ENCODE measurements around the gene ZNF688. TPM values are rescaled to one million over a fixed set of nuclear protein-coding genes. Genes with fewer than 3 reads are reported as not detected.
A peak's percentile ranks its signal among the peaks of the same experiment; 100 is the strongest.

The ZNF688 gene
- total and polyA plus RNA-seq, 2 of the 8 experiments (the other 6 are each of a cell fraction or from before 2014, with no cell fraction given) = 2.7 to 3.5 TPM

DNA sequence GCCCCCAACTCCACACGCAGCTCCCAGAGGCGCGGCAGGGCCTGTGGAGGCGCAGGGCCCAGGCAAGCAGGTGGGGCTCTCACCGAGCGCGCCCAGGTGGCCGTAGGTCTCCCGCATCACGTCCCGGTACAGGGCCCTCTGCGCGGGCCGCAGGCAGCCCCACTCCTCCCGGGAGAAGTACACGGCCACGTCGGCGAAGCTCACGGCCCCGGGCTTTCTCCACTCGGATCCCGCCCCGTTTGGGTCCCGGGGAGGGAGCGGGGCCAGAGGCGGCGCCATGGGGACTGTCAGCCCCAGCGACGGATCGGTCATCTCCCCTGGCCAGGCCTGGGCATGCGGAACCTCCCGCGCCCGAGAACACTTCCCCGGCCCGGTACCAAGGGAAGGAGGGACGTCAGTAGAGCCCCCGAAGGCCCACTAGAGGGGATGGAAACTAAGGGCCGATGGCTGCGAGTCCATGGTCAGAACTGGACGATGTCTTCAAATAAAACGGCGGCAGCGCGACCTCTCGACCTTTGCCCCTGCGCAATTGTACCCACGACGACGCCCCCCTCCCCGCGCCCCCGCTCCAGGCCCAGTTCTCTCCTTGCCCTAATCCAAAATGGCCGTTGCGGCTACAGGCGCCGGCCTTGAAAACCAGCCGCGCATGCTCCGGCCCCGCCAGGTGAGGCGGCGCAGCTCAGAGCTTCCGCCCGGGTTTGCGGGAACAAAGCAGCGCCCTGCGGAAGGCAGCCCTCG is 37.0 kb downstream of the ZNF688 start, which contains the start of gene ZNF747:
Gene ZNF747, minus strand, starts transcription at position 491 of the 738 bp plus-strand sequence. Its CDS starts 179 bp downstream, at position 312.
- H3K4me3 ChIP-seq (ENCODE audit: extremely low read depth in 1 of 4, insufficient read depth in 2 of 4, low read depth in 3 of 4, low read length in 4 of 4) = peak within 1 kb of the TSS; percentile 61 to 85 (median 70)
- peak within 1 kb of the TSS; percentile 11 for H2AK5ac ChIP-seq (ENCODE audit: low read depth, low read length)
- no peak within 1 kb of the TSS for H3K14ac ChIP-seq (ENCODE audit: insufficient read length)
- peak within 1 kb of the TSS; percentile 63 for H4K8ac ChIP-seq (ENCODE audit: extremely low read depth, insufficient read depth, low read length)
- H3K4me2 ChIP-seq (ENCODE audit: insufficient read depth in 1 of 2, low read depth in 2 of 2, low read length in 2 of 2) = peak within 1 kb of the TSS; percentile 58 to 86
- H3K23me2 ChIP-seq (ENCODE audit: low read depth, low read length) = peaks cover 7% of the 10 kb centered on the region
- H3K9me3 ChIP-seq (ENCODE audit: insufficient read depth in 2 of 2, low read depth in 1 of 2, low read length in 1 of 2) = no peaks in the 10 kb centered on the region
- peak within 1 kb of the TSS; percentile 84 for H4K5ac ChIP-seq (ENCODE audit: insufficient read length, low read depth, low read length)
- 0 out of 2 replicates have a peak within 1 kb of the TSS, but pooled peaks have one; percentile 83 for H2BK15ac ChIP-seq (ENCODE audit: low read length)
- peak within 1 kb of the TSS; percentile 94 for H2BK5ac ChIP-seq (ENCODE audit: low read depth, low read length)
- DNase-seq (ENCODE audit: low read depth in 1 of 2, low spot score in 2 of 2) (peak; percentile 70 to 91), FAIRE-seq (no peak)
- H3K79me2 ChIP-seq (ENCODE audit: control insufficient read depth in 1 of 2, insufficient read depth in 2 of 2, low read length in 2 of 2) = peaks cover 0 to 4% of the 10 kb centered on the region in 2 experiments; a peak in 1 of 4 replicates
- no peak within 1 kb of the TSS for H3K23ac ChIP-seq (ENCODE audit: insufficient read length)
- peak within 1 kb of the TSS; percentile 94 for H3K56ac ChIP-seq (replicated peaks; ENCODE audit: insufficient read length, low read depth, low read length)
- H3K27me3 ChIP-seq (replicated peaks in 1 of 4; ENCODE audit: control insufficient read depth in 3 of 4, extremely low read depth in 1 of 4, insufficient read depth in 3 of 4, low read length in 3 of 4) = no peaks in the 10 kb centered on the region
- POLR2A ChIA-PET (ENCODE audit: partially characterized antibody) = interaction anchor here (0.6 to 5.3 kb wide), 28 partner anchors 9 to 180 kb away, joined by 3 to 121 read pairs (median 7); partner anchors contain the start of genes CD2BP2, DCTPP1, SEPHS2 and ZNF688
- peak within 1 kb of the TSS; percentile 94 for H3K27ac ChIP-seq (ENCODE audit: low read depth, low read length)
- peaks cover 0 to 5% of the 10 kb centered on the region in 2 experiments for H4K20me1 ChIP-seq (replicated peaks in 1 of 2; ENCODE audit: control insufficient read depth in 1 of 2, insufficient read depth in 2 of 2, low read length in 2 of 2)
- peaks cover 0 to 8% (median 3%) of the 10 kb centered on the region in 4 experiments; a peak in 3 of 7 replicates for H3K4me1 ChIP-seq (replicated peaks in 1 of 4; ENCODE audit: control insufficient read depth in 3 of 4, insufficient read depth in 4 of 4, low read length in 3 of 4)
- H3K4ac ChIP-seq (replicated peaks; ENCODE audit: insufficient read length, low read depth, low read length) = peak within 1 kb of the TSS; percentile 78
- peak within 1 kb of the TSS; percentile 85 for H2BK12ac ChIP-seq (ENCODE audit: low read depth, low read length)
- H3K79me1 ChIP-seq (ENCODE audit: low read depth, low read length) = peaks cover 2% of the 10 kb centered on the region
- WGBS, 2 experiments (ENCODE audit: extremely low coverage in 1 of 2, insufficient coverage in 1 of 2, insufficient read length in 1 of 2, insufficient replicate concordance in 2 of 2, low coverage in 1 of 2, low lambda C conversion rate in 2 of 2, missing lambda C conversion rate in 1 of 2) = 2% methylated on average over 60 of the region's 70 CpGs; no CpG with 5 or more reads in 1 of the 2 experiments
- peak within 1 kb of the TSS; percentile 85 for H4K91ac ChIP-seq (replicated peaks; ENCODE audit: insufficient read length, low read length)
- CTCF ChIA-PET (ENCODE audit: partially characterized antibody) = interaction anchor here (0.8 to 4.4 kb wide), 21 partner anchors 10 to 125 kb away, joined by 3 to 28 read pairs (median 6); partner anchors contain the start of genes DCTPP1, ZNF689 and ZNF764
- H2AFZ ChIP-seq (ENCODE audit: low read length) = peak within 1 kb of the TSS; percentile 11; the same call in 1 of the 2 replicates
- H3K36me3 ChIP-seq (ENCODE audit: control insufficient read depth in 2 of 4, insufficient read depth in 4 of 4, low read length in 3 of 4) = peaks cover 0 to 8% (median 2%) of the 10 kb centered on the region in 4 experiments; a peak in 2 of 8 replicates
- H3K9ac ChIP-seq (replicated peaks in 1 of 4; ENCODE audit: extremely low read depth in 1 of 4, low read depth in 3 of 4, low read length in 3 of 4) = peak within 1 kb of the TSS; percentile 84 to 94 (median 88)
- H2BK120ac ChIP-seq (replicated peaks; ENCODE audit: low read depth, low read length) = peak within 1 kb of the TSS; percentile 17
- H3K18ac ChIP-seq (ENCODE audit: extremely low read depth, low read length) = peak within 1 kb of the TSS; percentile 95
- H2BK20ac ChIP-seq (ENCODE audit: low read length) = no peak within 1 kb of the TSS
- TF ChIP-seq TAF7 (optimal IDR thresholded peaks at IDR 0.05; ENCODE audit: borderline replicate concordance, low read depth, low read length) (no peak), KDM1A (IDR thresholded peaks at IDR 0.05; ENCODE audit: borderline replicate concordance, low read length) (no peak), ATF2 (IDR thresholded peaks at IDR 0.05; ENCODE audit: low read length) (no peak), SP1 (IDR thresholded peaks at IDR 0.05; ENCODE audit: low read depth, low read length) (no peak), TEAD4 (IDR thresholded peaks at IDR 0.05; ENCODE audit: low read depth, low read length) (no peak), NANOG (IDR thresholded peaks at IDR 0.05; ENCODE audit: insufficient read depth, low read depth, low read length, poor library complexity, severe bottlenecking) (no peak), USF2 (IDR thresholded peaks at IDR 0.05; ENCODE audit: low read length) (no peak), SIX5 (IDR thresholded peaks at IDR 0.05; ENCODE audit: low read depth, low read length) (peak; percentile 45; the same call in 1 of the 2 replicates)

Data from H1 (cell line).